ENCODE data around the gene AEBP1.

Gene AEBP1

GRCh38 chr7:44084701-44085100 lies 19.4 kb upstream of the AEBP1 start:
- DNase-seq (ENCODE audit: low read depth in 4 of 4, low spot score in 1 of 4), result no peak

- DNase-seq (ENCODE audit: low read depth in 4 of 4, low spot score in 1 of 4), result no peak
Observed at GRCh38 chr7:44085546-44085945, 18.6 kb upstream of the AEBP1 start.

- DNase-seq (ENCODE audit: low read depth in 4 of 4, low spot score in 1 of 4), result no peak
Observed at GRCh38 chr7:44086627-44087026, 17.5 kb upstream of the AEBP1 start.

GRCh38 chr7:44087911-44088838 lies 16.0 kb upstream of the AEBP1 start:
- no peak for DNase-seq (ENCODE audit: low read depth in 4 of 4, low spot score in 1 of 4)

- no peak for DNase-seq (ENCODE audit: low read depth in 4 of 4, low spot score in 1 of 4)
Observed at GRCh38 chr7:44093102-44093641, 11.0 kb upstream of the AEBP1 start.

- no peak for DNase-seq (ENCODE audit: low read depth in 4 of 4, low spot score in 1 of 4)
Observed at GRCh38 chr7:44094365-44094764, 9.8 kb upstream of the AEBP1 start.

- no peak for DNase-seq (ENCODE audit: low read depth in 4 of 4, low spot score in 1 of 4)
Observed at GRCh38 chr7:44094883-44095592, 9.1 kb upstream of the AEBP1 start.

- no peak for DNase-seq (ENCODE audit: low read depth in 4 of 4, low spot score in 1 of 4)
Observed at GRCh38 chr7:44095781-44096180, 8.4 kb upstream of the AEBP1 start.

- no peak for DNase-seq (ENCODE audit: low read depth in 4 of 4, low spot score in 1 of 4)
Observed at GRCh38 chr7:44096326-44096881, 7.7 kb upstream of the AEBP1 start.

- no peak for DNase-seq (ENCODE audit: low read depth in 4 of 4, low spot score in 1 of 4)
Observed at GRCh38 chr7:44097064-44097932, 6.8 kb upstream of the AEBP1 start.

- DNase-seq (ENCODE audit: low read depth in 4 of 4, low spot score in 1 of 4), result no peak
Observed at GRCh38 chr7:44098092-44099068, 5.8 kb upstream of the AEBP1 start.

GRCh38 chr7:44099669-44100068 lies 4.5 kb upstream of the AEBP1 start:
- no peak for DNase-seq (ENCODE audit: low read depth in 4 of 4, low spot score in 1 of 4)

- DNase-seq (ENCODE audit: low read depth in 4 of 4, low spot score in 1 of 4), result no peak
Observed at GRCh38 chr7:44100458-44101302, 3.5 kb upstream of the AEBP1 start.

GRCh38 chr7:44101303-44101965 lies 2.7 kb upstream of the AEBP1 start:
- DNase-seq (ENCODE audit: low read depth in 4 of 4, low spot score in 1 of 4), result no peak

GRCh38 chr7:44101966-44102845 lies 1.9 kb upstream of the AEBP1 start:
- DNase-seq (ENCODE audit: low read depth in 4 of 4, low spot score in 1 of 4), result no peak

GRCh38 chr7:44102846-44103565 lies 1.1 kb upstream of the AEBP1 start:
- no peak for DNase-seq (ENCODE audit: low read depth in 4 of 4, low spot score in 1 of 4)

- no peak for DNase-seq (ENCODE audit: low read depth in 4 of 4, low spot score in 1 of 4)
Observed at GRCh38 chr7:44103566-44103922, 601 bp upstream of the AEBP1 start.

All from stimulated activated CD4-positive, alpha-beta T cell treated with anti-CD3 and anti-CD28 coated beads, Interleukin-1b, Interleukin-23, amount 100 ng/mL, for 24 hours (primary cell).